Measurements from ENCODE around the gene HVCN1.
"Not testable (repeated sequence)": the region's sequence is repeated elsewhere in the genome, so short reads cannot be mapped to it uniquely, and the experiment has no call there.

The HVCN1 gene

DNA sequence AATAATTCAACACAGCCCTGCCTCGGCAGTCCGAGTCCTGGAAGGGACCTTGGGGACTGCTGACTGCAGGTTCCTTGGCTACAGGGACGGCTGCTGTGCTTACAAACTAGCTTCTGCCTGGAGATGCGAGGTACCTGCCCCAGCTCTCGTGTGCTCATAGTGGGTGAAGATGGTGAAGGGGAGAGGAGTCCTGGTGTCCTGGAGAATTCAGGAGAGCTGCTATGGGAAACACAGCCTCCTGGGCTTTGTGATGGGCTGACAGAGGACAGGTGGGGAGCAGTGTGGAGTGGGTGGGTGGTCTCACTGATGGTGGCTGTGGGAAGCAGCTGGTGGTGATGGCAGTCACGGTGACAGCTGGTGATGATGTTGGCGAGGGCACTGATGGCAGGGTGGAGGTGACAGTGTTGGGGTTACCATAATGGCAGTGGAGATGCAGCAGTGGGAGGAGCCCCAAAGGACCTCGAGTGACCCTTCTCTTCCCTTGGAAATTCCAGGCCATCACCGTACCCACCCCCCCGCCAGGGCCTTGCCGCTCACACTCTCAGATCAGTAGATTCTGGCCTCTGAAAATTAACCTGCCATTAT, 32.8 kb downstream of the HVCN1 start:
- TF ChIP-seq, protein P1, sequence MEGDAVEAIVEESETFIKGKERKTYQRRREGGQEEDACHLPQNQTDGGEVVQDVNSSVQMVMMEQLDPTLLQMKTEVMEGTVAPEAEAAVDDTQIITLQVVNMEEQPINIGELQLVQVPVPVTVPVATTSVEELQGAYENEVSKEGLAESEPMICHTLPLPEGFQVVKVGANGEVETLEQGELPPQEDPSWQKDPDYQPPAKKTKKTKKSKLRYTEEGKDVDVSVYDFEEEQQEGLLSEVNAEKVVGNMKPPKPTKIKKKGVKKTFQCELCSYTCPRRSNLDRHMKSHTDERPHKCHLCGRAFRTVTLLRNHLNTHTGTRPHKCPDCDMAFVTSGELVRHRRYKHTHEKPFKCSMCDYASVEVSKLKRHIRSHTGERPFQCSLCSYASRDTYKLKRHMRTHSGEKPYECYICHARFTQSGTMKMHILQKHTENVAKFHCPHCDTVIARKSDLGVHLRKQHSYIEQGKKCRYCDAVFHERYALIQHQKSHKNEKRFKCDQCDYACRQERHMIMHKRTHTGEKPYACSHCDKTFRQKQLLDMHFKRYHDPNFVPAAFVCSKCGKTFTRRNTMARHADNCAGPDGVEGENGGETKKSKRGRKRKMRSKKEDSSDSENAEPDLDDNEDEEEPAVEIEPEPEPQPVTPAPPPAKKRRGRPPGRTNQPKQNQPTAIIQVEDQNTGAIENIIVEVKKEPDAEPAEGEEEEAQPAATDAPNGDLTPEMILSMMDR (IDR thresholded peaks at IDR 0.05; ENCODE audit: insufficient read depth, low read depth, low read length, missing control alignments) = no peak
- DNase-seq (ENCODE audit: low read depth) = no peak
- H3K4me3 ChIP-seq (ENCODE audit: low read length) = no peak overlapping the region

DNA sequence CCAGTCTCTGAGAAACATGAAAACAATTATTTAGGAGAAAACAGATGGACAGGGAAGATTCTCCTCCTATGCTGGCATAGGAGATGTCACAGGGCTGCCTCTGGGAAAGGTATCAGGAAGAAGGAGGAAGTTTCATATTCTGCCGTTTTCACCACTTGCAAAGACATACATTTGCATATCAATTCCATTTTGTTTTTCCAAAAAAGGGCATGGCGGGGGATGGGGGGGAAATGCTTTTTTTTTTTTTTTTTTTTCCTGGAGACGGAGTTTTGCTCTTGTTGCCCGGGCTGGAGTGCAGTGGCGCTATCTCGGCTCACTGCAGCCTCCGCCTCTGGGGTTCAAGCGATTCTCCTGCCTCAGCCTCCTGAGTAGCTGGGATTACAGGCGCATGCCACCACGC, 34.7 kb downstream of the HVCN1 start:
- DNase-seq (ENCODE audit: low read depth); H3K4me3 ChIP-seq (ENCODE audit: low read length): not testable (repeated sequence)

DNA sequence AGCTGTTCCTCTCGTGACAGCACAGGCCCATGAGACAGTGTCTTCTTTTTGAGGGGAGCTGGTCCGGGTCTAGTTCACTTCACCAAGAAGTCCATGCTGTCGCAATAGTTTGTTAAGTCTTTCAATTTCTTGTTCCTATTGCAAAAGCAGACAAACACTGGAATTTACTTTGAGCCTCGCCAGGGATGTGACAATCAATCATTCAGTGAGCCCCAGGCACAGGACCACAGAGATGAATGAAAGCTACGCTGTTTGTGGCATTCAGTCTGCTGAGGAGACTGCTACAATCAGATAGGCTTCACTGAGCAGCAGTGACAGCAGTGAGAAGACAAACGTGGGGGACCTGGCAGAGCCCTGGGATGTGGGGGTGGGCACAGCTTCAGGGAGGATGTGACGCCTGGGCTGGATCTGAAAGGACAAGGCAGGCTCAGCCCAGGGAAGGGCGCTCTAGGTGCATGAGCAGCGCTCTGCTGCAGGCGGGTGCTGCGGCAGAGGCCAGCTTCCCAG, 39.5 kb downstream of the HVCN1 start:
- TF ChIP-seq, protein P1 (IDR thresholded peaks at IDR 0.05; ENCODE audit: insufficient read depth, low read depth, low read length, missing control alignments) = no peak
- DNase-seq (ENCODE audit: low read depth) = no peak
- no peak overlapping the region for H3K4me3 ChIP-seq (ENCODE audit: low read length)

DNA sequence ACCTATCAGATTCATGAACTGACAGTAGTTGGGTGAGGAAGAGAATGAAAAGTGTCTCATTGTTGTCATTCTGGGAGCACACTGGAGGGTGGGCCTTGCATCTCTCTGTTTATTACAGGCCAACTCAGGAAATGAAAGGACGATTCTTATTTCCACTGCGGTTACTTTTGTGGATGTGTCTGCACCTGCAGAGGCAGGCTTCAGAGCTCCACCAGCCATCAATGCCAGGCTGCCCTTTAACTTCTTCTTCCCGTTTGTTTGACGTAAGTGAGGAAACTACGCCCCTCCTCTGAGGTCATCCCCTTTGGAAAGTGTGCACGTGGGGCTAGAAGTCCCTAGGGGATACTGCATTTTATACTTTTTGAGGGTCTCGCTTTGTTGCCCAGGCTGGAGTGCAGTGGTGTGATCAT, 41.3 kb downstream of the HVCN1 start:
- no peak overlapping the region for H3K4me3 ChIP-seq (ENCODE audit: low read length)
- no peak for DNase-seq (ENCODE audit: low read depth)
- TF ChIP-seq, protein P1 (IDR thresholded peaks at IDR 0.05; ENCODE audit: insufficient read depth, low read depth, low read length, missing control alignments) = no peak

DNA sequence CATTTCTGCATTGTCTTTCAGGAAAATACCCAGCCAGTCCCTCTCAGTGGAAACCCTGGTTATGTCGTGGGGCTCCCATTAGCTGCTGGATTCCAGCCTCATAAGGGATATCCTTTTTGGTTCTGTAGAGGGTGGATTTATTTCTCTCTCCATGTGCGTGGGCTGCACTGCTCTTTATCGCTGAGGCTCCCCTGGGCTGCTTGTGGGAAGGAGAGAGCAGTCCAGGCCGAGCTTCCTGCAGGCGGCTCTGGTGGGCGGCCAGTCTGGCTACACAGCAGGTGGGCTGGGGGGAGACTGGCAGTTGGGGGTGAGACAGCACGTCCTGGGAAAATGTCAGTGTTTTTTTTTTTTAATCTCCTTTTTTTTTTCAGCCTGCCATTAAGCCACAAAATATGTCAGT, 47.4 kb downstream of the HVCN1 start:
- no peak for DNase-seq (ENCODE audit: low read depth)
- H3K4me3 ChIP-seq (ENCODE audit: low read length) = no peak overlapping the region
- TF ChIP-seq, protein P1 (IDR thresholded peaks at IDR 0.05; ENCODE audit: insufficient read depth, low read depth, low read length, missing control alignments) = no peak

DNA sequence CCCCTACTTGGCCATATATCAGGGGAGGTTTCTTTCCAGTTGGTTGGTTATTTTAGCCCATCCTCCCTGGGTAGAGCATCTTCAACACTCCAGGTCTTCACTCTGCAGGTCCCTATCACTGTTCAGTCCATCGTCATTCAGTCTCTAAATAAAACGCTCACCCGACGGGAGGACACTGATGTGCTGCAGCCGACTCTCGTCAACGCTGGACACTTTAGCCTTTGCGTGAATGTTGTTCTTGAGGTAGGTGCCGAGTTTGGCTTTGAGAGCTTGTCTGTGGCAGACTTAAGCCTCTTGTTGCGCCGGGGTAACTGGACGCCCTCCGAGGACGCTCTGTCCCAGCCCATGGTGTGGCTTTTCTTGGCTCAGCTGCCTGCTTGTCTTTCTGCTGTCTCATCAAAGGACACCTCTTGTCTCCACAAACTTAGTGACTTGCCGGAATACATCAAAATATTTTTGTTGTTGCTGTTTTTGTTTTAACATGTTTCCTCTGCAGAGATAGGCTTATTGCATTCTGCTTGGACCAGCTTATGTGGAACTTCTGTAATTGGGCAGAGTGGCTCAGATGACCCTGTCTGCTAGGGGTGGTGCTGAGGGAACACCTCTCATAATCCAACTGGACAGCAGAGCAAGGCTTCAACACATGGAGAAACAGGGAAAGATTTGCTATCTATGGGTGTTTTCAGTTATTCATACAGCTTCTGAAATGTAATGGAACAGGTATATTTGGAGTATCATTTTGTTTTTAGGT, 48.5 kb downstream of the HVCN1 start:
- TF ChIP-seq, protein P1 (IDR thresholded peaks at IDR 0.05; ENCODE audit: insufficient read depth, low read depth, low read length, missing control alignments) = no peak
- DNase-seq (ENCODE audit: low read depth) = no peak
- H3K4me3 ChIP-seq (ENCODE audit: low read length) = no peak overlapping the region

DNA sequence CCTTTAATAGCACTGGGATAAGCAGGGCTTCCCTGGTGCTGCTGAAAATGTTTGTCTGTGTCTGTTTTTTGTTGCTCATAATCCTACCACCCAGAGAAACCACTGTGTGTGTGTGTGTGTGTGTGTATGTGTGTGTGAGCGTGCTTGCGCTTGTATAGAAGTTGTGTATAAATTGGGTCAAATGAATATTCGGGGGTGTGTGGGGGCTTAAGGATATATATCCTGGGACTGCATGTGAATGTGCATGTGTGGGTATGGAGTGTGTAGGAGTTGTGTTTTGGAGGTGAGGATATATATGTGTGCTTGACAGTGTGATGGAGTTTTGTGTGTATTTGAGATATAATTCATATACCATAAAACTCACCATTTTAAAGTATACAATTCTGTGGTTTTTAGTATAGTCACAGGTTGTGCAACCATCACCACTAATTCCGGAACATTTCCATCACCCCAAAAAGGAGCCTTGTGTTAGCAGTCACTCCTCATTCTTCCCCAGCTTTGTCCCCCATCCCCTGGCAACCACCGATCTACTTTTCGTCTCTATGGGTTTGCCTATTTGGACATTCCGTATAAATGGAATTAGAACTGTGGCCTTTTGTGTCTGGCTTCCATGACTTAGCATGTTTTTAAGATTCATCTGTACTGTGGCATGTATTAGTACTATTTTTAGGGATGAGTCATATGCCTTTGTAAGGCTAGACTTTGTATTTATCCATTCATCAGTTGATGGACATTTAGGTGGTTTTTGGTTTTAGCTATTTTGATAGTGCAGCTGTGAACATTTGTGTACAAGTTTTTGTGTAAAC, 49.4 kb downstream of the HVCN1 start:
- no peak overlapping the region for H3K4me3 ChIP-seq (ENCODE audit: low read length)
- DNase-seq (ENCODE audit: low read depth) = peak; percentile 41
- TF ChIP-seq, protein P1 (IDR thresholded peaks at IDR 0.05; ENCODE audit: insufficient read depth, low read depth, low read length, missing control alignments) = no peak

Measured in epithelial cell of esophagus (primary cell).